ENCODE data around the gene KRT34. TPM values are rescaled to one million over a fixed set of nuclear protein-coding genes. Genes with fewer than 3 reads are reported as not detected.

Gene KRT34
- total RNA-seq, 1 donor from 2014 or later = not detected

- Mint-ChIP-seq H3K27me3 (ENCODE audit: low read depth) (peaks cover 9% of the 10 kb centered on the region), H3K4me3 (ENCODE audit: unreplicated experiment) (no peak overlapping the region), H3K9me3 (ENCODE audit: low read depth) (no peaks in the 10 kb centered on the region), H3K4me1 (ENCODE audit: low read depth) (peaks cover 3% of the 10 kb centered on the region), H3K36me3 (ENCODE audit: low read depth) (no peaks in the 10 kb centered on the region), H3K27ac (ENCODE audit: unreplicated experiment) (no peak overlapping the region)
- no peak for TF ChIP-seq CTCF (IDR thresholded peaks at IDR 0.05)
- no peak for DNase-seq (ENCODE audit: low spot score)
Observed at GRCh38 chr17:41421617-41422016, 39.5 kb upstream of the KRT34 start.

- no peak for DNase-seq (ENCODE audit: low spot score)
- Mint-ChIP-seq H3K27ac (ENCODE audit: unreplicated experiment) (no peak overlapping the region), H3K27me3 (ENCODE audit: low read depth) (peaks cover 9% of the 10 kb centered on the region), H3K36me3 (ENCODE audit: low read depth) (no peaks in the 10 kb centered on the region), H3K4me1 (ENCODE audit: low read depth) (peaks cover 8% of the 10 kb centered on the region), H3K4me3 (ENCODE audit: unreplicated experiment) (no peak overlapping the region), H3K9me3 (ENCODE audit: low read depth) (no peaks in the 10 kb centered on the region)
- TF ChIP-seq CTCF (IDR thresholded peaks at IDR 0.05) = no peak
Observed at GRCh38 chr17:41421116-41421515, 39.0 kb upstream of the KRT34 start.

GRCh38 chr17:41420134-41420533 lies 38.0 kb upstream of the KRT34 start:
- peaks cover 9% of the 10 kb centered on the region for H3K27me3 Mint-ChIP-seq (ENCODE audit: low read depth)
- no peak overlapping the region for H3K4me3 Mint-ChIP-seq (ENCODE audit: unreplicated experiment)
- TF ChIP-seq CTCF (IDR thresholded peaks at IDR 0.05) = no peak
- no peak for DNase-seq (ENCODE audit: low spot score)
- H3K36me3 Mint-ChIP-seq (ENCODE audit: low read depth) = no peaks in the 10 kb centered on the region
- no peak overlapping the region for H3K27ac Mint-ChIP-seq (ENCODE audit: unreplicated experiment)
- H3K9me3 Mint-ChIP-seq (ENCODE audit: low read depth) = no peaks in the 10 kb centered on the region
- peaks cover 16% of the 10 kb centered on the region for H3K4me1 Mint-ChIP-seq (ENCODE audit: low read depth)

- Mint-ChIP-seq H3K36me3 (ENCODE audit: low read depth) (no peaks in the 10 kb centered on the region), H3K4me3 (ENCODE audit: unreplicated experiment) (no peak overlapping the region), H3K27me3 (ENCODE audit: low read depth) (peaks cover 9% of the 10 kb centered on the region), H3K27ac (ENCODE audit: unreplicated experiment) (no peak overlapping the region), H3K9me3 (ENCODE audit: low read depth) (no peaks in the 10 kb centered on the region), H3K4me1 (ENCODE audit: low read depth) (peaks cover 16% of the 10 kb centered on the region)
- no peak for DNase-seq (ENCODE audit: low spot score)
- no peak for TF ChIP-seq CTCF (IDR thresholded peaks at IDR 0.05)
Observed at GRCh38 chr17:41419716-41420115, 37.6 kb upstream of the KRT34 start.

GRCh38 chr17:41418116-41418860 lies 36.2 kb upstream of the KRT34 start:
- Mint-ChIP-seq H3K4me3 (ENCODE audit: unreplicated experiment) (no peak overlapping the region), H3K36me3 (ENCODE audit: low read depth) (no peaks in the 10 kb centered on the region), H3K27me3 (ENCODE audit: low read depth) (peaks cover 4% of the 10 kb centered on the region), H3K27ac (ENCODE audit: unreplicated experiment) (no peak overlapping the region), H3K4me1 (ENCODE audit: low read depth) (peaks cover 16% of the 10 kb centered on the region), H3K9me3 (ENCODE audit: low read depth) (no peaks in the 10 kb centered on the region)
- no peak for TF ChIP-seq CTCF (IDR thresholded peaks at IDR 0.05)
- no peak for DNase-seq (ENCODE audit: low spot score)
